HG03460 (cell line): ENCODE measurements around the gene SFR1.

ENCODE experiments used
- ATAC-seq: cut with Tn5 transposase; IDR thresholded peaks from one replicate; pipeline ENCODE4 v1.9.1; 2021; ENCODE audit not compliant: unreplicated experiment

SFR1 gene

DNA sequence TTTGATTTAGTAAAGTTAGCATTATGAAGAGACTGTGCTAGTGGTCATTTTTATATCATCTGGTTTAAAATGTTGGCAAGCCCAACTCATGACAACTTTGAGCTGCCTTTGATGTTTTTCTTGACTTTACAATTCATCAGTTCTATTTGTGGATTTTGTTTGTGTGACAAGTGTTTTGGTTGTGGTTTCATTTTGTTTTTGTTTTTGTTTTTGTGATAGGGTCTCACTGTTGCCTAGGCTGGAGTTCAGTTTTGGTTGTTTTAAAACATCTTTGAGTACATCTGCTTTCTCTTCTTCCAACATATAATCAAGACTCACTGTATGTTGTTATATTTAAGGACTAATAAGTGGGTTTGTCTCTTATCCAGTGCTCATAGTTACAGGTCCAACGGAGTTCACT lies 17.6 kb upstream of the SFR1 start:
- ATAC-seq, result no peak

- ATAC-seq, result no peak
These were observed 17.0 kb upstream of the SFR1 start for GRCh38 chr10:104104926-104105325.

DNA sequence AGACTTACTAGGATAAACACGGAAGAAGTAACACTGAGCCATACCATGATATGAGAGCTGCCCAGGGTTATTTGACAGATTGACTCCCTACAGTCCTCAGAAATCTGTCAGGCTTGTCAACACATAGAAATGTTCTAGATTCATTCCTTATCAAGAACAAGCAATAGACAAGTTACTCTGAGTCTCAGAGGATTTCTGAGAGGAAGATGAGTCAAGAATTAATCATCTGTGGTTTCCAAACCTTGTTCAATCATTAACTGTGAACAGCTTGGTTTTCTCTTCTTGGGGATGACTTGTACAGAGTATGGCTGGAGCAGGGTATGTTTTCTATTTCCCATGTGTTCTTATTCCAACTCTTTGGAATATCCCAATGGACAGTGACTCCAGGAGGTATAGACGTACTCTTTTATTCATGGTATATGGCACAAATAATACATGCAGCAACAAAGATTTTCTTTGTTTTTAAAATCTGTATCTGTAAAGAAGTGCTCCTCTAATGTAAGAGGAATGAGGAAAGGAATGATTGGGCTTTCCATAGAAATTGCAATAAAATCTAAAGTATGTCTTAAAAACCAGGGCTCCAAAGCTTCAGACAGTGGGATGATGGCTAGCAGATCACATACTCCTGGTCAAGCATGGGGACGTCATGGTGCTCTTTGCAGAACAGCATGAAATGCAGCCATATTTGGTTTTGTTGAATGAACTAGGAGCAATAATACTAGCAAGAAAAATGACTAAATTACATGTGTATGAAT lies 11.9 kb upstream of the SFR1 start:
- ATAC-seq, result peak; percentile 97

DNA sequence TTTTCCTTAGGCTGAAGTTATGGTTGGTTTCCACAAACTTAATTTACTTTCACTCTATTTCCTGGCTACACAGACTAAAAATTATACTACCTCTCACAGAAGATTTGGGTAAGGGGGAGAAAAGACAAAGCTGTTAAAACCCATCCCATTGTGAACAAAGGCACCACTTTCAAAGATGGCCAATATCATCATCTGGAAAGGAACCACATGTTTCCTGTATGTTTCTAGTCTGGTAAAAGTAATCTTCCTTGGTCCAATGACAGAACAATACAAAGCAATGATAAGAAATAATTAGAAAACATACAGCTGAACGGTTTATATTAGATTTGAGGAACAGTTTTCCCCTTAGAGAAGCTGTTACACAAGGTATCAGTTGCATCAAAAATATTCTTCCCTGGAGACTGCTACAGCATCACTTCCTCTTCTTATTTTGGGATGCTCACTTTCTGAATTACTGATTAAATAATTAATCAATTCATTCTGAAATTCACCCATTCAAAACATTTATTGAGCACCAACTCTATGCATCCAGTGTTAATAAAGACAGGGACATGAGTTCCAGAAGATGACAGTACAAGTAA lies 8.5 kb upstream of the SFR1 start:
- ATAC-seq, result no peak

- no peak for ATAC-seq
These were observed 4.1 kb upstream of the SFR1 start for GRCh38 chr10:104117839-104118323.

DNA sequence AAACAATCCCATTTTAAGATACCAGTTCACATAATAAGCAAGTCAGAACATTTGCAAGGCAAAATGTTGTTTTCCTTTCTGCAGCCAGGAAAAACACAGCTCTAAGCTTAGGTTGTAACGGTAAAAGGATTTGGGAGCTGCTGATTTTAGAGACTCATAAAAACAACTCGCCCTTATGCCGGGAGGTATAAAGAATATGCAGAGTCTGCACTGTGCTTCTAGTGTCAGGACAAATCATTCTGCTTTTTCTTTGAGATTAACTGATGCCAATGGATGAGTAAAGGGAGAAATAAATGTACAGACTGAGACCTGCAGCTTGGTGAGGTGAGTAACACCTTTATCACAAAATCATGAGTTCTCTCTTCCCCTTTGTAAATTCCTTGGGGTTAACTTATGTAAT lies 2.0 kb upstream of the SFR1 start:
- ATAC-seq, result no peak

DNA sequence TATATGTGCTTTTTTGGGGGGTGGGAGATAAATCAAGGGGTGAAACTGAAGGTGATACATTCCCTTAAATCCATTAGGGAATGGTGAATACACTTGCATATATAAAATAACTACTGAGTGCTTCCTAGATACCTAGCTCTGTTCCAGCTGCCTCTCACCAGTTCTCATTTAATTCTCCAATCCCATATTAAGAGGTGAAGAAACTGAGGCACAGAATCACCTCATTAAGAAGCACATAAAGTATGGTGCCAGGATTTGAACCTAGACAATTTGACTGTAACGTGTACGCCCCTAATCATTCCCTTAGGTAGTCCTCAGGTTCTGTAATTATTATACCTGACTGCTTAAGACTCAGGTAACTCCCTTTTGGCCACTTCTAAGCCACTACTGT lies 1.5 kb upstream of the SFR1 start:
- ATAC-seq, result no peak

DNA sequence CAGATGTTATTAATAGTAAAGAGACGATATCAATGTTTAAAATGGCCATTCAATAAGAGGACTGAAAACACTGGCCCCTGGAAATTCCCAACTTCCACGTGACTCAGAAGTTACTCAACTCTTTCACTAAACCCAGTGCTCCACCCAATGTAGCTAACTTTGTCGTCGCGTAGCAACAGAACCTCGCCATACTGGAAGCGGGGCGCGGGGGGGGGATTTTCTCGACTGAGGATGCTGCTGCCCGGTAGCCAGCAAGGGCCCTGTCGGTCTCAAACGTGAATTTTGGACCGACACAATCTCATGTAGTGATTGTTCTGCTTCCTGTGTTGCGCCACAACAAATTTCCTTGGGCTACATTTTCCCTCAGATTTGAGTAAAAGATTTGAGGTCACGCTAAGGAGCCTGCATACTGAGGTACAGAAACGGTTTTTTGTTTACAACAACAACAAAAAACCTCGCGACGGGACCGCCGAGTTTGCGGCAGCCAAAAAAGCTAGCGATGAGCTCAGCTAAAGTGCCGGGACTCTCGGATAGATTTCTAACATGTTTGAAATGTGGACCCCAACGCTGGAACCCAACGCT lies 977 bp upstream of the SFR1 start:
- peak; percentile 31 for ATAC-seq

DNA sequence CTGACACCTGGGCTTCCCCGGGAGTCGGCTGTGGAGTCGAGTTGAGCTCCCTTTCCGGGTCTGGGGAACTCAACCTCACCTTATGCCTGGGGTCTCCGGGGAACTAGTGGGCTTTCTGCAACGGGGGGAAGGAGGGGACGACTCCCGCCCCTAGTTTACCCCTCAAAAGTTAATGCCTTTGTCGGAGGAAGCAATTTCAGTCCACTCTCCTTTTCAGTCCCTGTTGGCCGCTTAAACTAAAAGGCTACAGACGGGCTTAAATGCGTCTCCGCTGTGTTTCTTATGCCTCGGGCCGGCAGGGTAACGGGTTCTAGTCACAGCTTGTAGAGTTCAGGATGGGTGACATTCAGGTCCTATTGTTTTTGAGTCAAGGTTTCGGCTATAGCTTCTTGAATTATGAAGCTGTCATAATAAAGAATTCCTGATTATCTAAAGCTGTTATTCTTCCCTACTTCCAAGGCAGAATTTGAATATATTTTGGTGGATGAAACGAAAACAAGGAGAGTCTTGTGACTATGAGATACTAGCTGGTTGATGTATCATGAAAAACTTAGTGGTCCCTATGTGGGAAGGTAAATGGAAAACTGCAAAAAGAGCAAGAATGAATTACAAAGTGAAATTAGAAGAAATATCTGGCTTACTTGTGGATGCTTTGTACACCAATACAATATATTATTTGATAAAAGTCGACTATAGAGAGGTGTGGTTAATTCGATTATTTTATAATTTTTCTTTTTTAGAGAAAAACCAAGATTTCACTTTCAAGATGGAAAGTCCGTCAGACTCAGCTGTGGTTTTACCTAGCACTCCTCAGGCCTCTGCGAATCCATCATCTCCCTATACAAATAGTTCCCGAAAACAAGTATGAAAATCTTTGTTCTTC lies 495 bp downstream of the SFR1 start:
- peak; percentile 4 for ATAC-seq

- no peak for ATAC-seq
These were observed 1.4 kb downstream of the SFR1 start for GRCh38 chr10:104123397-104123796.

DNA sequence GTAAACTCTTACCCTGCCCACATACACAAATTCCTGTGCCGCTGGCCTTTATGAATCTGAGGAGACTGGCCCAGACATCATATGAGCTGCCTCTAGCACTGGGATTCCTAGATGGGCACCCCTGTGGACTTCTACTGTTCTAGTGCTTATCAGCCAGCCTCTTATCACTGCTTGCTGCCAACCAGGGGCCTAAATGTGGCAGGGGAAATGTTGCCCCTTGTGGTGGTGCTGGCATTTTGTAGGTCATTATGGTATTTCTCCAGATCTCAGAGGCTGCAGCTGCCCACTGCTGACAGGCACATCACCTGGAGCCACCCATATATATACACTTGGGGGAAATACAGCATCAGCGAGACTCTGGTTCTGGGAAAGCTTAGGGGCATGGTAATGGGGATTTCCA lies 5.4 kb downstream of the SFR1 start:
- ATAC-seq, result peak; percentile 60

GRCh38 chr10:104128214-104128613 lies 6.2 kb downstream of the SFR1 start:
- ATAC-seq, result no peak

GRCh38 chr10:104130041-104130440 lies 8.1 kb downstream of the SFR1 start:
- ATAC-seq, result no peak

DNA sequence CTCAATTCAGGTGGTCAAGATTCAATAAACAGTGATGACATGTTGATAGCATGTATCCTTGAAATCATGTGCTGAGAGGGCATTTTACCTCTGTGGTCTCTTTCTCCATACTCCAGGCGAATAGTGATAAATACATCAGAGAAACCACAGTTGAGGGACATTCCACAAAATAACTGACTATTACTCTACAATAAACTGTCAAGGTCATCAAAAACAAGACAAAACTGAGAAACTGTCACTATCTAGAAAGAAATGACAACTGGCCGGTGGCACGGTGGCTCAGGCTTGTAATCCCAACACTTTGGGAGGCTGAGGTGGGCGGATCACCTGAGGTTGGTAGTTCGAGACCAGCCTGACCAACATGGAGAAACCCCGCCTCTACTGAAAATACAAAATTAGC lies 16.2 kb downstream of the SFR1 start:
- ATAC-seq, result no peak

DNA sequence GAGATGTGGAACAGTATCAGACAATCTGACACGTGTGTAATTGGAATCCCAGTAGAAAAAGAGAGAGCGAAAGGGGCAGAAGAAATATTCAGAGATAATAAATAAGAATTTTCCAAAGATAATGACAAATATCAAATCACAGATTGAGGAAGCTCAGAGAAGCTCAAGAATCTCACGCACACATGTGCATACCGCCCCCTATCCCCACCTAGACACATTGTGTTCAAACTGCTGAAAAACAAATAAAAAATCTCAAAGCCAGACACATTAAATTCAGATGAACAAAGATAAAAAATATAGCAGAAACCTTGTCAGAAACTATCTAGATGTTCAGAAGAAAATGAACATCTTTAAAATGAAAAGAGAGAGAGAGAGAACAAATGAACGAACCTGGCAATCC lies 17.2 kb downstream of the SFR1 start:
- ATAC-seq, result no peak

GRCh38 chr10:104142081-104142480 lies 20.1 kb downstream of the SFR1 start:
- ATAC-seq, result no peak

DNA sequence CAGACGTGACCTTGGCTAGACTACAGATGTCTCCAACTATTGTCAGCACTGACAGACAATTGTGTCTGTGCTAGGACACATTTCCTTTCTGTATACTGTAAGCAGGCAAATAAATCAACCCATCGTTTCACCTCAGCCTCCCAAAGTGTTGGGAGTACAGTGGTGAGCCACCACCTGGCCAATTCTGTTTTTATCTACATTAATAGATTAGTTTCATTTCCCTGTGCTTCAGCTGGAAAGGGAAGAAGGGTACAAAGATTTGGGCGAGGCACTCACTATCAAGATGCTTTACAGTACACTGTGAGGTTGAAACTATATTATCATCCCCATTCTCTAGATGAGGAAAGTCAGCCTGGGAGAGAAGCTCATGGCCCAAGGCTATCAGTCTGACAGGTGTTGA lies 21.9 kb downstream of the SFR1 start:
- ATAC-seq, result no peak

GRCh38 chr10:104144931-104145330 lies 23.0 kb downstream of the SFR1 start:
- no peak for ATAC-seq

- no peak for ATAC-seq
These were observed 24.9 kb downstream of the SFR1 start for GRCh38 chr10:104146882-104147281.

GRCh38 chr10:104150139-104150538 lies 28.2 kb downstream of the SFR1 start:
- no peak for ATAC-seq

DNA sequence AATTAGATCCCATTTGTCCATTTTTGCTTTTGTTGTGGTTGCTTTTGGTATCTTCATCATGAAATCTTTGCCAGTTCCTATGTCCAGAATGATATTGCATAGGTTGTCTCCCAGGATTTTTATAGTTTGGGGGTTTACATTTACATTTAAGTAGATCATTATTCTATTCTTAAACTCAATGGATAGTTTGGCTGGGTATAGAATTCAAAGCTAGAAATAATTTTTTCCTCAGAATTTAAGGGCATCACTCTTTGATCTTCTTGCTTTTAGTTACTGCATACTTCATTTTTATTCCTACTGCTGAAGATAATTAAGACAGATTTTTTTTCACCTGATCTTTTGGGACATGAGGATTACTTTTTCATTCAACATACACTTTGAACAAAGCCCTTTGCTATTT lies 29.8 kb downstream of the SFR1 start:
- ATAC-seq, result no peak
